Measurements from ENCODE around the gene GALNT17.

GALNT17 gene

DNA sequence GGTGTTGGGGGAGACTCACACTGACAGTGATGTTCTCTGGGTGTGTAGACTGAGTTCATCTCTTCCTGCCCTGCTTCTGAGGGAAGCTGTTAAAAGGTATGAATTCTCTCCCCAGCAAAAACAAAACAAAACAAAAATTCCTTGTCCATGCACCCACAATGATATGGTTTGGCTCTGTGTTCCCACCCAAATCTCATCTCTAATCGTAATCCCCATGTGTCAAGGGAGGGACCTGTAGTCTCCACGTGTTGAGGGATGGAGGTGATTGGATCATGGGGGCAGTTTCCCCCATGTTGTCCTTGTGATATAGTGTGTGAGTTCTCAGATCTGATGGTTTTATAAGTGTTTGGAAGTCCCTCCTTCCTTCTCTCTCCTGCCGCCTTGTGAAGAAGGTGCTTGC, 245.5 kb downstream of the GALNT17 start:
- H3K4me1 Mint-ChIP-seq = no peaks in the 10 kb centered on the region
- no peak overlapping the region for H3K27ac Mint-ChIP-seq
- no peaks in the 10 kb centered on the region for H3K27me3 Mint-ChIP-seq (ENCODE audit: low read depth)
- peaks cover 5% of the 10 kb centered on the region for H3K36me3 Mint-ChIP-seq (ENCODE audit: low read depth)
- TF ChIP-seq, protein P1, sequence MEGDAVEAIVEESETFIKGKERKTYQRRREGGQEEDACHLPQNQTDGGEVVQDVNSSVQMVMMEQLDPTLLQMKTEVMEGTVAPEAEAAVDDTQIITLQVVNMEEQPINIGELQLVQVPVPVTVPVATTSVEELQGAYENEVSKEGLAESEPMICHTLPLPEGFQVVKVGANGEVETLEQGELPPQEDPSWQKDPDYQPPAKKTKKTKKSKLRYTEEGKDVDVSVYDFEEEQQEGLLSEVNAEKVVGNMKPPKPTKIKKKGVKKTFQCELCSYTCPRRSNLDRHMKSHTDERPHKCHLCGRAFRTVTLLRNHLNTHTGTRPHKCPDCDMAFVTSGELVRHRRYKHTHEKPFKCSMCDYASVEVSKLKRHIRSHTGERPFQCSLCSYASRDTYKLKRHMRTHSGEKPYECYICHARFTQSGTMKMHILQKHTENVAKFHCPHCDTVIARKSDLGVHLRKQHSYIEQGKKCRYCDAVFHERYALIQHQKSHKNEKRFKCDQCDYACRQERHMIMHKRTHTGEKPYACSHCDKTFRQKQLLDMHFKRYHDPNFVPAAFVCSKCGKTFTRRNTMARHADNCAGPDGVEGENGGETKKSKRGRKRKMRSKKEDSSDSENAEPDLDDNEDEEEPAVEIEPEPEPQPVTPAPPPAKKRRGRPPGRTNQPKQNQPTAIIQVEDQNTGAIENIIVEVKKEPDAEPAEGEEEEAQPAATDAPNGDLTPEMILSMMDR (IDR thresholded peaks at IDR 0.05; ENCODE audit: unreplicated experiment in 3 of 3) = no peak
- H3K9me3 Mint-ChIP-seq = peaks cover 33% of the 10 kb centered on the region
- no peak overlapping the region for H3K4me3 Mint-ChIP-seq

DNA sequence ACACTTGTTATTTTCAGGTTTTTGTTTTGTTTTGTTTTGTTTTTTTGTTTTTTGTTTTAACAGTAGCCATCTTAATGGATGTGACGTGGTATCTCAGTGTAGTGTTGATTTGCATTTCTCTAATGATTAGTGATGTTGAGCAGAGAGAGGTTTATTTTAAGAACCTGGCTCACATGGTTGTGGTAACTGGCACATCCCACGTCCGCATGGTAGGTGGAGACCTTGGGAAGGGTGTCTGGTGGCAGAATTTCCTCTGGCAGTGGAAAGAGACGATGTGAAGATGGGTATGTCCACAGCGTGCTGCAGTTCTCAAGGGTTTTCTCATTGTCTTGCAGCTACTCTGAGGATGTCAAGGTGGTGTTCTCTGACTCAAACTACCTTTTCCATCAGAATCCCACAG, 252.2 kb downstream of the GALNT17 start:
- Mint-ChIP-seq H3K27me3 (ENCODE audit: low read depth) (peaks cover 4% of the 10 kb centered on the region), H3K4me1 (no peaks in the 10 kb centered on the region), H3K27ac (no peak overlapping the region), H3K9me3 (peaks cover 6% of the 10 kb centered on the region), H3K36me3 (ENCODE audit: low read depth) (no peaks in the 10 kb centered on the region), H3K4me3 (no peak overlapping the region)
- TF ChIP-seq, protein P1 (IDR thresholded peaks at IDR 0.05; ENCODE audit: unreplicated experiment in 3 of 3) = no peak

DNA sequence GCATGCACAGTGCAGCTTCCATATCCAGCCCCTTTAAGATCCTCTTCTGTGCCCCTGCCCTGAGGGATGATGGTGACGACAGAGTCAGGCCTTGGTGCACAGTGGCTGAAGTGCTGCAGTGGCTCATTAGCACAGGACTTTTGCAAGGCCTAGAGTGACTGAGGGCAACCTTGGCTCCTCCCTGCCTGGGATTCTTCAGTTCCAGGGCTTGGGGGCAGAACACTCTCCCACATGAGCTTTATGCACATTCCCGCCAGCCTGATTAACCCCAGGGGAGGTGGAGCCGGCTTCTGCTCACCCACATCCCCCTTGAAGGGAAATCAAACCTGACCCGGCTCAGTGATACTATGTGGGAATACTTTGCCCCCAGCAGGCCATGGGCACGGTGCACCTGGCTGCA, 253.4 kb downstream of the GALNT17 start:
- TF ChIP-seq, protein P1 (IDR thresholded peaks at IDR 0.05; ENCODE audit: unreplicated experiment in 3 of 3) = no peak
- Mint-ChIP-seq H3K4me3 (no peak overlapping the region), H3K27ac (no peak overlapping the region), H3K36me3 (ENCODE audit: low read depth) (no peaks in the 10 kb centered on the region), H3K27me3 (ENCODE audit: low read depth) (peaks cover 4% of the 10 kb centered on the region), H3K9me3 (peaks cover under 1% of the 10 kb centered on the region), H3K4me1 (peaks cover 1% of the 10 kb centered on the region)

DNA sequence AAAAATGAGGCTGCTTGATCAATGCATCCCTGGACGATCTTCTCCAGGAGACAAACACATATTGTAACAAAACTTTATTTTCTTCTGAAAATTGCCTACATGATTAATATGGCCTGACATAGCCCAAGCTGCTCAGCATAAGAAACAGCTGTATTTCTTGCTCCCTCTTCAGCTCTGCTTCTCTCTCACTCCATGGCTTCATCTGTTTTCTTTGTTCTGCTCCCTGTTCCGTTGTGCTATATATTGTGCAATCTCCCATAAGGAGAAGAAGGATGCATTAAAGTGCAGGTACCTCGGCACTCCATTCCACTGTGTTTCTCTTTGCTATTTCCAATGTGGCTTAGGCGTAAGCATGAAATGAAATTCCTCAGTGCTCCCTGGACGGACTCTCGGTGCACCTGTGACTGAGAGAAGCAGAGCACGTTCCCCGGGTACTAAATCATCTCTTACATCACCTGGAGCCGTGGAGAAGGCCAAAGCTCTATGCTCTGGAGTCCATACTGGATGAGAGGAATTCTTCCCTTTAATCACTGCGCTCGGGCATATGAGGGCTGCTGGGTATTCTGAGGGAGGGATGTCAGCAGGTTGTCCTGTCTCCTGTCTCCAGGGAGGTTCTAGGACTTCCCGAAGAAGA, 254.3 kb downstream of the GALNT17 start:
- H3K9me3 Mint-ChIP-seq = peaks cover 9% of the 10 kb centered on the region
- H3K36me3 Mint-ChIP-seq (ENCODE audit: low read depth) = no peaks in the 10 kb centered on the region
- H3K4me1 Mint-ChIP-seq = peaks cover 6% of the 10 kb centered on the region
- peaks cover 4% of the 10 kb centered on the region for H3K27me3 Mint-ChIP-seq (ENCODE audit: low read depth)
- H3K4me3 Mint-ChIP-seq = no peak overlapping the region
- no peak overlapping the region for H3K27ac Mint-ChIP-seq
- TF ChIP-seq, protein P1 (IDR thresholded peaks at IDR 0.05; ENCODE audit: unreplicated experiment in 3 of 3) = no peak

DNA sequence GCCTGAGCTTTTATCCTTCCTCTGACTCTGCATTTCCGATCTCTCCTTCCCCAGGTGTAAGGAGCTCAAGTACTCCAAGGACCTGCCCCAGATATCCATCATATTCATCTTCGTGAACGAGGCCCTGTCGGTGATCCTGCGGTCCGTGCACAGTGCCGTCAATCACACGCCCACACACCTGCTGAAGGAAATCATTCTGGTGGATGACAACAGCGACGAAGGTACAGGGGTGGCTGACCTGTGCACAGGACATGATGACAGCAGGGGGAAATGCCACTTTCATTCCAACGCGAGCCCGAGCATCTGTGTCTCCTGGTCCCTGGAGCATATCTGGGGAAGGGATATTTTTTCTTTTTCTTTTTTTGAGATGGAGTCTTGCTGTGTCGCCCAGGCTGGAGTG, 256.2 kb downstream of the GALNT17 start:
- Mint-ChIP-seq H3K9me3 (peaks cover 12% of the 10 kb centered on the region), H3K36me3 (ENCODE audit: low read depth) (no peaks in the 10 kb centered on the region), H3K4me1 (peaks cover 14% of the 10 kb centered on the region), H3K4me3 (no peak overlapping the region), H3K27me3 (ENCODE audit: low read depth) (peaks cover 4% of the 10 kb centered on the region), H3K27ac (no peak overlapping the region)
- TF ChIP-seq, protein P1 (IDR thresholded peaks at IDR 0.05; ENCODE audit: unreplicated experiment in 3 of 3) = no peak

DNA sequence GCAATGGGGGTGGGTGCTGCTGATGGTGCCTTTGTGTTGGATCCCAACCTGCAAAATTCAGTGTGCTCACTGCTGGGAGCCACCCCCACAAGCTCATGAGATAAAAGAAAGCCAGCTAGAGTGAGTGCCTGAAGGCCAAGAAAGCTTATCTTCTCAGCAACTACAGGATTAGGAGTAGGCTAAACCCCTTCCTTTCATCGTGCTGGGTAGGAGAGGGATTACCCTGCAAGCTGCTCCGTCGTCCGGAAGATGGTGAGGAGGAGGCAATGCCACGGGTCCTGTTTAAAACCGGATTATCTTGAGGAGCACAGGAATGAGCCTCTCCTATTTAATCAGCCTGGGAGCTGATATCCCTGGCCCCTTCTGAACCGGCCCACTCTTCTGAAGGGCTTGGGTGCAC, 258.0 kb downstream of the GALNT17 start:
- no peaks in the 10 kb centered on the region for H3K36me3 Mint-ChIP-seq (ENCODE audit: low read depth)
- peaks cover 15% of the 10 kb centered on the region for H3K4me1 Mint-ChIP-seq
- no peak overlapping the region for H3K27ac Mint-ChIP-seq

More for the DNA sequence above, 258.0 kb downstream of the GALNT17 start:
- no peak overlapping the region for H3K4me3 Mint-ChIP-seq
- TF ChIP-seq, protein P1 (IDR thresholded peaks at IDR 0.05; ENCODE audit: unreplicated experiment in 3 of 3) = no peak
- H3K9me3 Mint-ChIP-seq = peaks cover 12% of the 10 kb centered on the region
- H3K27me3 Mint-ChIP-seq (ENCODE audit: low read depth) = peaks cover 4% of the 10 kb centered on the region
